K562 (cell line): Measurements from ENCODE around the gene CACTIN.

Experiments
- CTCF ChIP-seq, 3 experiments: IDR thresholded peaks in 2 of 3; conservative IDR thresholded peaks in 1 of 3; 2 replicates each; pipeline ENCODE4 v1.5.1; 2011 to 2012; ENCODE audit warnings: low read length in 3 of 3, mild to moderate bottlenecking in 3 of 3, control low read depth in 2 of 3, improper control_type of control experiment in 1 of 3, inconsistent platforms in 1 of 3, low read depth in 1 of 3, mixed read lengths in 1 of 3, moderate library complexity in 1 of 3; ENCODE audit not compliant: insufficient read depth in 2 of 3
- EP300 ChIP-seq: IDR thresholded peaks from 2 replicates; pipeline ENCODE4 v1.6.1; 2012; ENCODE audit warnings: low read length, improper control_type of control experiment
- EZH2 ChIP-seq: IDR thresholded peaks from 2 replicates; pipeline ENCODE4 v1.6.1; 2012; ENCODE audit warnings: low read depth, mild to moderate bottlenecking, inconsistent platforms, low read length, borderline replicate concordance
- SMAD1 ChIP-seq: fragments of 150-350 bp; IDR thresholded peaks from 2 replicates; pipeline ENCODE4 v1.6.1; 2014; ENCODE audit warnings: low read length, low read depth; ENCODE audit not compliant: partially characterized antibody

DNA sequence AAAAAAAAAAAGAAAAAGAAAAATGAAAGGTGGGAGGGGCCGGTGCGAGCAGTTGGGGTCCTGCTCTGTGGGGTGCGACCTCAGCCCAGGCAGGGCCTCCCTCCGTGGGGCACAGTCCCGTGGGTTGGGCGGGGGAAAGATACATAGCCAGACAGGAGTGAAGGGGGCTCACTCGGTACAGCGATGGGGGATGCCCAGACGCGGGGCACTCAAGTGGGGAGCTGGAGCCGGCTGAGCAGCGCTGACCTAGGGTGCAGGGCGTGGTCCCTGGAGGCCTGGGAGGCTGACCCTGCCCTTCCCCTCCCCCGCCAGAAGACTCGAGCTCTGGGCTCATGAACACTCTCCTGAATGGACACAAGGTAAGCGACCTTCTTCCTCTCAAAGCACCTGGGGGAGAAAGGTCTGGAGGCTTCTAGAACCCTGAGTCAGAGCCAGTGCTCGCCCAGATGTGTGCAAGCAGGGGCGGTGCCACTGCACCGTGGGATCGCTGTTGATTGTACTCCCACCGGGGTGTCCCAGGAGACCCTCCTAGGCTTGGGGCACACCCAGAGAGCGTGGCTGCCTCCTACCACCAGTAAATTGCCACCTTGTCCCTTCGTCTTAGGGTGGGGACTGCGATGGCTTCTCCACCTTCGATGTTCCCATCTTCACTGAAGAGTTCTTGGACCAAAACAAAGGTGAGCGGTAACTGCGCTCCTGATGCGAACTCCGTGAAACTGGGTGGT lies 50.5 kb downstream of the CACTIN start:
- TF ChIP-seq EP300 (no peak), EZH2 (no peak), CTCF (IDR thresholded peaks at IDR 0.05 in 2 of 3, conservative IDR thresholded peaks at IDR 0.05 in 1 of 3; ENCODE audit: insufficient read depth in 2 of 3, low read depth in 1 of 3, low read length in 3 of 3) (no peak), SMAD1 (no peak)
